ENCODE results near the gene ODC1.

GRCh38 chr2:10493634-10494281, 45.6 kb upstream of the ODC1 start:
- no peak for TF ChIP-seq EZH2 (IDR thresholded peaks at IDR 0.05; ENCODE audit: low read depth, unreplicated experiment)
- TF ChIP-seq CTCF (conservative IDR thresholded peaks at IDR 0.05; ENCODE audit: low read depth in 2 of 2) = no peak
- no peak for TF ChIP-seq EZH2phosphoT487 (IDR thresholded peaks at IDR 0.05; ENCODE audit: unreplicated experiment)
- no peak for TF ChIP-seq CREB1 (CRISPR knock-in tag; IDR thresholded peaks at IDR 0.05; ENCODE audit: low read depth)
- TF ChIP-seq ZNF114 (CRISPR knock-in tag; IDR thresholded peaks at IDR 0.05) = no peak
- no peak for TF ChIP-seq ZNF462 (CRISPR knock-in tag; IDR thresholded peaks at IDR 0.05)
- TF ChIP-seq POLR2AphosphoS5 (IDR thresholded peaks at IDR 0.05; ENCODE audit: low read depth) = no peak
- no peak for TF ChIP-seq ETS1 (IDR thresholded peaks at IDR 0.05)
- TF ChIP-seq REST (IDR thresholded peaks at IDR 0.05; ENCODE audit: unreplicated experiment) = no peak
- no peak for TF ChIP-seq NANOG (IDR thresholded peaks at IDR 0.05; ENCODE audit: borderline replicate concordance)
- no peak for TF ChIP-seq ZNF331 (CRISPR knock-in tag; IDR thresholded peaks at IDR 0.05; ENCODE audit: low read depth)
